Parathyroid adenoma (tissue), 2 donors: ENCODE data around the gene NME7.

Source experiments
- H2AFZ ChIP-seq: fragments of 300-600 bp; sonication (generic); one replicate; pipeline ENCODE4 v1.7.0; 2017; ENCODE audit warnings: antibody characterized with exemption, mild to moderate bottlenecking
- H3K27ac ChIP-seq: fragments of 300-600 bp; sonication (generic); one replicate; pipeline ENCODE4 v1.7.0; 2017
- H3K27me3 ChIP-seq: fragments of 300-600 bp; sonication (generic); one replicate; pipeline ENCODE4 v1.7.0; 2017; ENCODE audit warnings: low read length; ENCODE audit not compliant: control insufficient read depth, insufficient read depth
- H3K36me3 ChIP-seq: fragments of 300-600 bp; sonication (generic); one replicate; pipeline ENCODE4 v1.7.0; 2017; ENCODE audit warnings: low read length; ENCODE audit not compliant: control insufficient read depth, insufficient read depth
- H3K4me1 ChIP-seq: fragments of 300-600 bp; sonication (generic); one replicate; pipeline ENCODE4 v1.7.0; 2017; ENCODE audit warnings: control low read depth
- H3K4me2 ChIP-seq: fragments of 300-600 bp; sonication (generic); one replicate; pipeline ENCODE4 v1.7.0; 2017; ENCODE audit warnings: low read length
- H3K4me3 ChIP-seq: fragments of 300-600 bp; sonication (generic); one replicate; pipeline ENCODE4 v1.7.0; 2017; ENCODE audit warnings: low read depth, low read length
- H3K79me2 ChIP-seq: fragments of 300-600 bp; sonication (generic); one replicate; pipeline ENCODE4 v1.7.0; 2017; ENCODE audit warnings: control low read depth
- H3K9ac ChIP-seq: fragments of 300-600 bp; sonication (generic); one replicate; pipeline ENCODE4 v1.7.0; 2017; ENCODE audit warnings: mild to moderate bottlenecking
- H3K9me3 ChIP-seq: fragments of 300-600 bp; sonication (generic); one replicate; pipeline ENCODE4 v1.7.0; 2017; ENCODE audit warnings: low read length; ENCODE audit not compliant: control insufficient read depth
- CTCF ChIP-seq: fragments of 300-600 bp; sonication (generic); IDR thresholded peaks from one replicate; pipeline ENCODE4 v1.7.0; 2017; ENCODE audit warnings: antibody characterized with exemption, mild to moderate bottlenecking
- donor health status: primary hyperparathyroidism.

NME7 gene

DNA sequence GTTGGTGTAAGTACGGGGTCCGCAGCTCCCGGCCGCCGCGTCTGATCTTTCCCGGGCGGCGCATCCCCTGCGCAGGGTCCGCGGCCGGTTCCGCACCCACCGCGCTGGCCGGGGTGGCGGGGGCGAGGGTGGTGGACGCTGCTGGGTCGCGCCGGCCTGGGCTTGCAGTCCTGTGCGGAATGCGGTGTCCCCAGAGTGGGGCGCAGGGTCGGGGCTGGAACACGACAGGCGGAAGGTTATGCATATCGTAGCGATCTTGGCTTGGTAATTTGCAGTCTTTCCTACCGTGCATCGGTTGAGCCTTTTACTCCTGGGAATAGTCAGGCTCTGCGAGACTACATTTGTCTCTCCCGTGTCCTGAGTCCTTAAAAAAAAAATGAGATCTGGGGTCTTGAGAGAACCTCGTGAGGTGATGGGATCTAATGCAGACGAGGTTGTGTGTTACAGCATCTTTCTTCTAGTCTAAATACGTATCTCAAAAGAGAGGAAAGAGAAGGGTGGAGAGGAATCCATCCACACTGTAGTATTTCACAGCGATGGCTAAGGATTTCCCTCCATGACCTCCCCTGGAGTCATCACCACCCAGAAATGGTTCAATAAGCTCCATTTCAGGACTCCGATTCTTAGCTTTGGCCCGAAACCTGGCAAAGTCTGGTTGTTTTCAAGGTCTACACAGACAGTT is 260.5 kb downstream of the NME7 start:
- Histone ChIP-seq H3K4me3 (peak overlapping the region; percentile 100), H3K36me3 (no peaks in the 10 kb centered on the region), H3K27ac (peak overlapping the region; percentile 96), H3K27me3 (no peaks in the 10 kb centered on the region), H3K9ac (peak overlapping the region; percentile 78), H2AFZ (peak overlapping the region; percentile 50), H3K9me3 (no peaks in the 10 kb centered on the region), H3K4me2 (peak overlapping the region; percentile 94), H3K79me2 (peaks cover 31% of the 10 kb centered on the region), H3K4me1 (peaks cover 20% of the 10 kb centered on the region)
- TF ChIP-seq CTCF = no peak

GRCh38 chr1:169106095-169106920 is 261.3 kb downstream of the NME7 start, which contains the start of gene ATP1B1:
ATP1B1 (plus strand) TSS chr1:169106690; CDS start chr1:169106830, 140 bp downstream.
- Histone ChIP-seq H3K4me3 (peak within 1 kb of the TSS; percentile 100), H3K36me3 (no peaks in the 10 kb centered on the region), H3K79me2 (peaks cover 31% of the 10 kb centered on the region), H3K4me2 (peak within 1 kb of the TSS; percentile 94), H3K4me1 (peaks cover 18% of the 10 kb centered on the region), H3K9me3 (no peaks in the 10 kb centered on the region), H3K27me3 (no peaks in the 10 kb centered on the region), H3K27ac (peak within 1 kb of the TSS; percentile 96), H3K9ac (peak within 1 kb of the TSS; percentile 78), H2AFZ (peak within 1 kb of the TSS; percentile 65)
- TF ChIP-seq CTCF = peak; percentile 57

- TF ChIP-seq CTCF = no peak
- Histone ChIP-seq H3K9me3 (no peaks in the 10 kb centered on the region), H3K79me2 (peaks cover 31% of the 10 kb centered on the region), H3K9ac (no peak overlapping the region), H3K27me3 (no peaks in the 10 kb centered on the region), H3K27ac (peak overlapping the region; percentile 96), H2AFZ (peak overlapping the region; percentile 65), H3K4me2 (peak overlapping the region; percentile 66), H3K4me1 (peaks cover 25% of the 10 kb centered on the region), H3K4me3 (peak overlapping the region; percentile 100), H3K36me3 (no peaks in the 10 kb centered on the region)
Measured at GRCh38 chr1:169105434-169106094, 262.0 kb downstream of the NME7 start.

DNA sequence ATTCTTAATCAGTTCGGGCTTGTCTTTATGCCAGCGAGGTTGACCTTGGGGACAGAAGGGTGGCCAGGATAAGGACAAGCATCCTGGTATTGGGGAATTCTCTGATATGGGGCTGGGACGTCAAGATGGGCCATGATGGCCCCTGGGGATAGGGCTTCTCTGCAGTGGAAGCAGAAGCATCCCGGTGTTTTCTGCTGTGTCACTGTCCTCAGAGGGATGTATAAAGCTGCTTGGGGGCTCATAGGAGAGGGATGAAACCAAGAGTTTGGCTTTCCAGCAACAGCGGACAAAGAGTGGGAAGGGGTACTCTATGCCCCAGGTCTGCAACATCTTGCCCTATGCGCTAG is 262.5 kb downstream of the NME7 start:
- H2AFZ ChIP-seq = no peak overlapping the region
- TF ChIP-seq CTCF = no peak
- no peaks in the 10 kb centered on the region for H3K9me3 ChIP-seq
- H3K79me2 ChIP-seq = peaks cover 29% of the 10 kb centered on the region
- peaks cover 30% of the 10 kb centered on the region for H3K4me1 ChIP-seq
- peak overlapping the region; percentile 96 for H3K27ac ChIP-seq
- H3K4me2 ChIP-seq = peak overlapping the region; percentile 66
- H3K27me3 ChIP-seq = no peaks in the 10 kb centered on the region
- no peak overlapping the region for H3K9ac ChIP-seq
- H3K4me3 ChIP-seq = peak overlapping the region; percentile 100
- no peaks in the 10 kb centered on the region for H3K36me3 ChIP-seq
